ENCODE results near the gene CYTH3. TPM values are rescaled to one million over a fixed set of nuclear protein-coding genes. Genes with fewer than 3 reads are reported as not detected.

The CYTH3 gene
- total RNA-seq, 1 donor from 2014 or later = 20.1 TPM

- Mint-ChIP-seq H3K27me3 (ENCODE audit: unreplicated experiment) (no peaks in the 10 kb centered on the region), H3K4me1 (ENCODE audit: low read depth, unreplicated experiment) (no peaks in the 10 kb centered on the region), H3K36me3 (ENCODE audit: unreplicated experiment) (no peaks in the 10 kb centered on the region), H3K4me3 (ENCODE audit: unreplicated experiment) (no peak overlapping the region), H3K9me3 (ENCODE audit: unreplicated experiment) (no peaks in the 10 kb centered on the region), H3K27ac (ENCODE audit: unreplicated experiment) (no peak overlapping the region)
- DNase-seq = no peak
- no peak for TF ChIP-seq CTCF (IDR thresholded peaks at IDR 0.05; ENCODE audit: partially characterized antibody, unreplicated experiment)
Measured at GRCh38 chr7:6241607-6241973, 30.8 kb downstream of the CYTH3 start.

GRCh38 chr7:6238309-6238925 lies 34.0 kb downstream of the CYTH3 start:
- Mint-ChIP-seq H3K27me3 (ENCODE audit: unreplicated experiment) (no peaks in the 10 kb centered on the region), H3K9me3 (ENCODE audit: unreplicated experiment) (peaks cover 1% of the 10 kb centered on the region), H3K27ac (ENCODE audit: unreplicated experiment) (no peak overlapping the region), H3K4me1 (ENCODE audit: low read depth, unreplicated experiment) (no peaks in the 10 kb centered on the region), H3K4me3 (ENCODE audit: unreplicated experiment) (no peak overlapping the region), H3K36me3 (ENCODE audit: unreplicated experiment) (no peaks in the 10 kb centered on the region)
- DNase-seq = no peak
- TF ChIP-seq CTCF (IDR thresholded peaks at IDR 0.05; ENCODE audit: partially characterized antibody, unreplicated experiment) = no peak

- Mint-ChIP-seq H3K9me3 (ENCODE audit: unreplicated experiment) (peaks cover 1% of the 10 kb centered on the region), H3K4me3 (ENCODE audit: unreplicated experiment) (no peak overlapping the region), H3K27ac (ENCODE audit: unreplicated experiment) (no peak overlapping the region), H3K27me3 (ENCODE audit: unreplicated experiment) (peaks cover 2% of the 10 kb centered on the region), H3K4me1 (ENCODE audit: low read depth, unreplicated experiment) (peaks cover 3% of the 10 kb centered on the region), H3K36me3 (ENCODE audit: unreplicated experiment) (peaks cover 5% of the 10 kb centered on the region)
- TF ChIP-seq CTCF (IDR thresholded peaks at IDR 0.05; ENCODE audit: partially characterized antibody, unreplicated experiment) = no peak
- no peak for DNase-seq
Measured at GRCh38 chr7:6237730-6238129, 34.7 kb downstream of the CYTH3 start.

- Mint-ChIP-seq H3K4me3 (ENCODE audit: unreplicated experiment) (no peak overlapping the region), H3K36me3 (ENCODE audit: unreplicated experiment) (peaks cover 6% of the 10 kb centered on the region), H3K27ac (ENCODE audit: unreplicated experiment) (no peak overlapping the region), H3K4me1 (ENCODE audit: low read depth, unreplicated experiment) (peaks cover 6% of the 10 kb centered on the region), H3K9me3 (ENCODE audit: unreplicated experiment) (peaks cover 1% of the 10 kb centered on the region), H3K27me3 (ENCODE audit: unreplicated experiment) (peaks cover 2% of the 10 kb centered on the region)
- TF ChIP-seq CTCF (IDR thresholded peaks at IDR 0.05; ENCODE audit: partially characterized antibody, unreplicated experiment) = no peak
- no peak for DNase-seq
Measured at GRCh38 chr7:6237011-6237410, 35.4 kb downstream of the CYTH3 start.

GRCh38 chr7:6235029-6235871 lies 37.2 kb downstream of the CYTH3 start:
- peaks cover 9% of the 10 kb centered on the region for H3K4me1 Mint-ChIP-seq (ENCODE audit: low read depth, unreplicated experiment)
- no peak for TF ChIP-seq CTCF (IDR thresholded peaks at IDR 0.05; ENCODE audit: partially characterized antibody, unreplicated experiment)
- no peak overlapping the region for H3K4me3 Mint-ChIP-seq (ENCODE audit: unreplicated experiment)
- peaks cover 2% of the 10 kb centered on the region for H3K27me3 Mint-ChIP-seq (ENCODE audit: unreplicated experiment)
- peaks cover 1% of the 10 kb centered on the region for H3K9me3 Mint-ChIP-seq (ENCODE audit: unreplicated experiment)
- no peak overlapping the region for H3K27ac Mint-ChIP-seq (ENCODE audit: unreplicated experiment)
- peaks cover 6% of the 10 kb centered on the region for H3K36me3 Mint-ChIP-seq (ENCODE audit: unreplicated experiment)
- no peak for DNase-seq

Data from glutamatergic neuron (in vitro differentiated cells).